Fibroblast of skin of back (primary cell): Measurements from ENCODE around the gene LHPP.
"Not testable (repeated sequence)": the region's sequence is repeated elsewhere in the genome, so short reads cannot be mapped to it uniquely, and the experiment has no call there.

Experiments used
- DNase-seq: peaks from one replicate; pipeline ENCODE4 v3.0.0-alpha.2; 2013

LHPP gene

DNA sequence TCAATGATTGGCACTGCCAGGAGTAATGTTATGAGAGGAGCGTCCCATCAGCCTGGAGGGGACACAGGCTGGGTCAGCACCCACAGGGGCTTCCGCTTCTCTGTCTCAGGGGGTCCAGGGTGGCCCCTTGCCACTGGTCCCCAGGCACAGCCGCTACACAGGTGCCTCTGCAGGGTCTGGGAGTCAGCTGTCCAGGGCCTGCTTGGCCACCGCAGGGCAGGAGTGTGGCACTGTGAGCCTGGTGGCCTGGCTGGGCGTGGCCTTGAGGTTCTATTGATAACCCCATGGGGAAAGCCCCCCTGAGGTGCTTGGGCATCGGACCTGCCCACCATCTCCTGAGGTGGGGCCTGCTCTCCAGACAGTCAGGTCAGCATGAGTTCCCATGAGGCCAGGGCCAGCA lies 136.6 kb downstream of the LHPP start:
- DNase-seq: no peak

DNA sequence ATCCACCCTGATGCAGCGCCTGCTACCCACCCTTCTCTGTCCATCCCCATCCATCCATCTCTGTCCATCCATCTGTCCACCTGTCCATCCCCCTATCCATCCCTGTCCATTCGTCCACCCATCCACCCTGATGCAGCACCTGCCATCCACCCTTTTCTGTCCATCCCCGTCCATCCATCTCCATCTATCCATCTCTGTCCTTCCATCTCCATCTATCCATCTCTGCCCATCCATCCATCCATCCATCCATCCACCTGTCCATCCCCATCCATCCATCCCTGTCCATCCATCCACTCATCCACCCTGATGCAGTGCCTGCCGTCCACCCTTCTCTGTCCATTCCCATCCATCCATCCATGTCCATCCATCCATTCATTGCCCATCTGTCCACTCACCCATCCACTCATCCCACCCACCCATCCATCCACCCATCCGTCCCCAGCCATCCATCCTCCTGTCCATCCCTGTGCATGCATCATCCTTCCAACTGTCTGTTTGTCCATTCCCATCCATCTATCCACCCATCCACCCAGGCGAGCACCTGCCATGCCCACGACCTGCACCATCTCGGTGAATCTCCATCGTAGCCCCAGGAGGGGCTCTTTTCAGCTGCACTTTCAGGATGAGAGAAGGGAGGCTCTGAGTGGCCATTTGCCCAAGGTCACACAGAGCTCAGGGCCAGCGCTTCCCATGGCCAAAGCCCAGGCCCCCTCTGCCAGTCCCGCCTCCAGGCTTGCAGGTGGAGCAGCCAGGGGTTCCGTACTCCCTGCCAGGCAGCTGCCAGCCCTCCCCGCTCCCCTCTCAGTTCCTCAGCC lies 137.4 kb downstream of the LHPP start:
- DNase-seq: no peak

DNA sequence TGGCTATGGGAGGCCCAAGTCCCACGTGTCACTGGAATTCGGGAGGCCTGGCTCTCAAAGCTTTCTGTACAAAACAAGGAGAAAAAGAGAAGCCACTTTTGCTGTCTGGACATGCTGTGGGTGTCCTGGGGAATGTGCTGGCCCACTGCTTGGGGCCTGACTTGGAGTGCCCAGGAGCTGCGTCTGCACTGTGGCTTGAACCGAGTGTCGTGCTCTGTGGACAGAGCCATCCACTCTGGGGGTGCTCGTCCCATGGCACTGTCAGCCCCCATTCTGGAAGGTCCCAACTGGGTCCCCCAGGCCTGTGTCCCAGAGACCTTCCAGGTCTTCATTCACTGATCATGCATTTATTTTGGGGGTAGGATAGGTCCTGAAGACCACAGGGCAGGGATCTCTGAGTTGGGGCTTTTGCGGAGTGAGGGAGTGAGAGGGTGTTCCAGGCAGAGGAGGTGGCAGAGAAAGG lies 138.0 kb downstream of the LHPP start:
- DNase-seq: no peak

DNA sequence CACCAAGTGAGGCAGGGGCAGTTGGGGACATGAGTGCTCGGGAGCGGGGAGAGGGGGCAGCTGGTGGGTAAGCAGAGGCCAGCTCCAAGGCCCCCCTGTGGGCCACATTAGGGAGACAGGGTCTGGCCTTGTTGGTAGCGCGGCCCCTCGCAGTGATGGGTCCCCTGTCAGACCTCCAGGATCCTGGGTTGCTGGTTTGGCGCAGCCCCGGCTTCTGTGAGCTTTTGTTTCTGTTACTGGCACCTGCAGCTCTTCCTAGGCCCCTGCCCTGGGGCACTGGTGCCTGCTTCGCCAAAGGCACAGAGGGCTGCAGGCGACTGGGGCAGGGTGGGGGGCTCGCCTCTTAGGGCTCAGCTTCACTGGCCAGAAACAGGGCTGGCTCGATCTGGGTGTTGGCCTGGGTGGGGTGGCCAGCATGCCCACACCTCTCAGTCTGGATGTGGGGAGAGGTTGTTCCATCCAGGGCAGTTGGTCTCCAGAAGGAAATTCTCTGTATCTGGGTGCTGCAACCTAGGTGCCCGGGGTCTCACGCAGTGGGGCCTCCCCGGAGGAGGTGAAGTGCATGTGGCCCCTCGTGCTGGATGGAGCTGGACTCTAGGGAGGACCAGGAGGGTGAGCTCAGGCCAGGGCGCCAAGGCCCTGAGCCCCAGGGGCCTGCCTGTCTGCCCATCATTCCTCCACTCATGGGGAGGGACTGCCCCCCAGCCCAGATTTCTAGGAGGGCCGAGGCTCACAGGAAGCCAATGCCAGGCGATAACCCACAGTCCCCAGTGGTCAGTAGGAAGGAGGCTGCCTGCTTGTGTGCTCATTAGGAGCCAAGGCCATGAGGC lies 138.6 kb downstream of the LHPP start:
- DNase-seq: no peak

DNA sequence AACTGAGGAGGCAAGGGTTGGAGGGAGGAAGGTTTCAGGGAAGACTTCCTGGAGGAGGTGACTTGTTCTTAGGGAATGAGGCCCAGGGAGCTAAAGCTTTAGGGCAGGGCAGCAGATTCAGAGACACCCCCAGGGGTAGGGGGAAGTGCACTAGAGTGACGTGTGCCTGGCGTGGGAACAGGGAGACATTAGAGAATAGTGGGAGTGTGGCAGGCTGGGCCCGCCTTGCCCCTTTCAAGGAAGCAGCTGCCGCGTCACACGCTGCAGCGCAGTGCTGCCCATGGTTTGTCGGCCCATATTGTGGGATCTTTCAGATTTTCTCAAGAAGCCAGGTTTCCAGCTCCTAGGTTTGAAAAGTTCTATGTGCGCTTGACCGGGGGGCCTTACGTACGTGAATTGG lies 139.4 kb downstream of the LHPP start:
- no peak for DNase-seq

DNA sequence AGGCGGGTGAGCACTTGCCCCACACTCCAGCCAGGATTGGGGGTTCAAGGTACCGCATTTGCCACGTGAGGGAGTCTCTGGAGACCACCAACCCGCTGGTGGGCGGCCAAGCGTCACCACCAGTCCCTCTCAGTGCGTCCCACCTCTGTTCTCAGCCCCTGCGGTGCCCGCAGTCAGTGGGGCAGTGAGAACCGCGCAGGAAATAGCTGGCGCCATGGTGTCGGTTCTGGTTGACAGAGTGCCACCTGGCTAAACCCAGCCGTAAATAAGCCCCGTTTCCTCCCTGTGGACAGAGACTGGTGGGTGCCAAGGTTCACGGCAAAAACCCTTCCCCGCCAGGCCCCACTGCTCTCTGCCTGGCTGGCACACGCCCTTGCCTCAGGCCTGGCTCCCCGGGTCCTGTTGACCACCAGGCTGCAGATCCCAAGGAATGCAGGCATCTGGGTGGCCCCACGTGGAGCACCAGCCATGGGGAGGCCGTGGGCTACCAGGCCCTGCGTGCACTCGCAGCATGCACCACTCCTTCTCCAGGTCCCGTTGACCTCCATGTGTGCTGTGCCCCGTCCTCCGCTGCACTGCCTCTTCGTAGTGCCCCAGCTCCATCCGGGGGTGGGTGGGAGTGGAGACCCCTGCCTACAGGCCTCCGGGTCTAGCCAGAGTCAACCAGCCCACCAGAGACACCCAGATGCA lies 140.0 kb downstream of the LHPP start:
- DNase-seq: no peak

DNA sequence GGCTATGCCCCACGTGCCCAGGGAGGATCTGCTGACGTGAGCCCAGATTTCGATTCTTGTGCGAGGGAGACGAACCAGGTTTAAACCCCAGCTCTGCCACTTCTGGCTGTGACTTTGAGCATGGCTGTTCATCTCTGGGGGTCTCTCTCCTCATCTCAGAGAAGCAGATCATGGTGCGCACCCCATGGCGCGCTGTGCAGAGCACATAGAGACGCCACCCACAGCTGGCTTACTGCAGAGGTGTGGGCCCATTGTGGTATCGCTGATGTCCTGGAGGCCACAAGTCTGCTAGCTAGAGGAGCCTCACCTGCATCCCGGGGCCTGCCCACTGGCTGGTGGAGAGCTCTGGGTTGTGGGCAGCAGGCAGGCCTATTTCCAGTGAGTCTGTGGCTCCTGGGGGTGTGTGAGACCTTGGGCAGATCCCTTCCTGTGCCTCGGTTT lies 140.5 kb downstream of the LHPP start:
- no peak for DNase-seq

DNA sequence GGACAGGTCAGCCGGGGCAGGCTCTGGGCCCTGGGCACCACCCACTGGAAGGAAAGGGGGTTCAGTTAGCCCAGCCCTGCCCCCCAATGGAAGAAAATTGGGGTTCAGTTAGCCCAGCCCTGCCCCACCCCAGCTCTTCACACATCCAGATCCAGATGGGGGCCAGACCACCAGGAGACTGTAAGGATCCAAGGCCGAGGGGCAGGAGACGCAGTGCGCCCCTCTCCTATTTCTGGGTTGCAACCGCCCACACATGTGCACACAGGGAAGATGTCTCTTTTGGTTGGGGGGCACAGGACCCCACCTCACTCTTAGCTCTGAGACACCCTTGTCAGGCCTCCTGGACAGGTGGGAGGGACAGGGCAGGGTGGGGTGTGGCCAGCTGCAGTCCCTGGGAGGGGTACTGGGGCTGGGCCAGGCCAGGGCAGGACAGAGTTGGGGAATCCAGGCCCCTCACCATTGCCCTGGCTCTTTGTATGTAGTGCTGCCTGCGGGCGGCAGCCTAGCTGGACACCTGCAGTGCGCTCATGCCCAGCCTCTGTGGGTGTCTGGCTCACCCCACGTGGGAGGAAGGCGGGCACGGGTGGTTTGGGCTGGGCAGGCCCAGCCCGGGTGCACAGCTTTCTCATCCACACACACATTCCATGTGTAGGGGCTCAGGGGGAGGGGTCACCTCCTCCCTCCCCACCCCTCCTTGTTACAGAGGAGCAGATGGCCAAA lies 141.2 kb downstream of the LHPP start:
- no peak for DNase-seq

DNA sequence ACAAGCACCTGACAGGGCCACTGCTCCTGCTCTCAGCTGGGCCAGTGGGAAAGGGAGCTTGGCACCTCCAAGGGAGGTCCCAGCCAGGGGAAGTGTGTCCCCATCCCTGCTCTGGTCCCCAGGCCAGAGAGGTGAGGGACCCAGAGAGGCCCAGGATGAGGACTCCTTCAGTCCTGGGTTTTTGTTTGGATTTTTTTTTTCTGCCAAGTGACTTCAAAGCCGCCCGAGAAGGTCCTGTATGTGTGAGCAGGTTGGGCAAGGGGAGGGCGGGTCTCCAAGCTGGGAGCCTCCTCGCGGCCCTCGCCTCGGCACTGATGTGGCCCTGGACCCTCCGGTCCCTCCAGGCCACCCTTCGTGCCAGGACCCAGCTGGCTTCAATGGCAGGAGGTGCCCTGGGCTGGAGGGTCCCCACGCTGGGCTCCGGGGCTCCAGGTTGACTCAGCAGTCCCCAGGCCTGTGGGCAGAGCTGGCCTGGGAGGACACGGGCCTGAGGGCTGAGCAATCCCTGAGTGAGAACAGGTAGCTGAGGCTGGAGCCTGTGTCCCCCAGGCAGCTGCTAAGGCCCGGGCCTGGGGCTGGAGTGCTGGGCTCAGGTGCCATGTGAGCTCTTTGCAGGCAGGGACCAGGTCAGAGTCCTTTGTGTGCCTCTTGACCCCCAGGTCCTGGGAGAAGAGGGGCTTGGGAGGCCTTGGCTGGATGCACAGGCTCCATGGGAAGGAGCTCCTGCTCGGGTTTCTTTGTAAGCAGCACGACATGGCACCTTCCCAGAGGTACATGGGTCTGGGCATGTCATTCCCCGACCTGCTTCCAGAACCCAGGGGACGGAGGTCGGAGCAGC lies 142.0 kb downstream of the LHPP start:
- DNase-seq: no peak

DNA sequence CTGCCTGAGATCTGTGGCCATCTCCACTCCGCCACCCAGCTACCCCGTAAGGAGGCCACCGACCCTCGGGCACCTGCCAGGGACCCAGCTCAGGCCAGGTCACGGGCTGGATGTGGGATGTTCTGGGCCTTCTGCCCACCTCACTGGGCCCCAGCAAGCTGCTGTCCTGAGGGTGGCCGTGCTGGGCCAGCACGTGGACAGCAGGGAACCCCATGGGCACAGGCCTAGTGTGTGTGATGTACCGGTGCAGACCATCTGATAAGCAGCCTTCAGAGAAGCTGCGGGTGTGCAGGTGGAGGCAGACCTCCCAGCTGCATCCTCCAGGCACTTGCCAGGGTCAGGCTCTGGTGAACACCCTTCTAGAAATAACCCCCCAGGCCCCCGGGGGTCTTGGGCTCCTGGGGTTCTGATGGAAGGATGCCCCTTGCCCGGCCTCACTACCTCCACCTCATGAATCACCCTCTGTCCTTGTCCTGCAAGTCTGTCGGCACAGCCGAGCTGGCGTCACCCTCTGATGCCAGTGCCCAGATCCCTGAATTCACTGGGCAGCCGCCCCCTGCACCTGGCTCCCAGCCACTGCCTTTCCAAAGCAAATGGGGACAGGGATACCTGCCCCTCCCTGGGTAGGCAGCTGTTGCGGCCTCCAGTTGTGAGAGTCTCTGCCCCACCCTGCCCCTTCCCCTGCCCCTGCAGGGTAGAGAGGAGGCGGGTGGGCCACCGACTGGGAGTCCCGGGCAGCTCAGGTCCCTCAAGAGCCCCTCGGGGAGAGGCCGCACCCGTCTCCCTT lies 142.8 kb downstream of the LHPP start:
- DNase-seq: no peak

DNA sequence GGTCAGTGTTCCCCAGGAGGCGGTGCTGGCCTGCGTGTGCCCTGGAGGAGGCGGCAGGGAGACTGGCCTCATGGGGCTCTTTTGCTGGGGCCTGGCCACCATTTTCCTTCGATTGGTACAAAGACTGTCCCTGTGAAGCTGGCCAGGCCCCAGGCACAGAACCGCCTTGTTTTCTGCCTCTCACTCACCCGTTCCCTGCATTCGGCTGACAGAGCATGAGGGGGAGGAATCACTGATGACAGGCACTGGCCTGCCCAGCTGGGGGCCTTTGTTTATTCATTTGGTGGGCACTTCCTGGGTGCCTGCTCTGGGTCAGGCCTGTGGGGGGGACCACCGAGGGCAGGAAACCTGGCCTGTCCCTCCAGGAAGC lies 143.4 kb downstream of the LHPP start:
- DNase-seq: no peak

DNA sequence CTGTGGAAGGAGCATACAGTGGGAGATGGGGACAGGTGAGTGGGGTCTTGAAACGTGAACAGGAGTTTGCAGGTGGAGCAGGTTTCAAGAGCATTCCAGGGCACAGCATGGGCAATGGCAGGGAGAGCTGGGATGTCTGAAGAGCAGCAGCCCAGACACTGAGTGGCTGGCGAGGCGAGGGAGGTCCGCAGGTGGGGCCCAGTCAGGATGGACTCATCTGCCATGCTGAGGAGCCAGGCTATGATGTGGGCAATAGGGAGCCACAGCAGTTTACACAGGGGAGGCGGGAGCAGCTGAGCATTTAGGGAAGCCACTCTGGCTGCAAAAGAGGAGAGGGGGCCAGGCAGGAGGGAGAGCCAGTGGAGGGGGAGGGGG lies 143.8 kb downstream of the LHPP start:
- no peak for DNase-seq

DNA sequence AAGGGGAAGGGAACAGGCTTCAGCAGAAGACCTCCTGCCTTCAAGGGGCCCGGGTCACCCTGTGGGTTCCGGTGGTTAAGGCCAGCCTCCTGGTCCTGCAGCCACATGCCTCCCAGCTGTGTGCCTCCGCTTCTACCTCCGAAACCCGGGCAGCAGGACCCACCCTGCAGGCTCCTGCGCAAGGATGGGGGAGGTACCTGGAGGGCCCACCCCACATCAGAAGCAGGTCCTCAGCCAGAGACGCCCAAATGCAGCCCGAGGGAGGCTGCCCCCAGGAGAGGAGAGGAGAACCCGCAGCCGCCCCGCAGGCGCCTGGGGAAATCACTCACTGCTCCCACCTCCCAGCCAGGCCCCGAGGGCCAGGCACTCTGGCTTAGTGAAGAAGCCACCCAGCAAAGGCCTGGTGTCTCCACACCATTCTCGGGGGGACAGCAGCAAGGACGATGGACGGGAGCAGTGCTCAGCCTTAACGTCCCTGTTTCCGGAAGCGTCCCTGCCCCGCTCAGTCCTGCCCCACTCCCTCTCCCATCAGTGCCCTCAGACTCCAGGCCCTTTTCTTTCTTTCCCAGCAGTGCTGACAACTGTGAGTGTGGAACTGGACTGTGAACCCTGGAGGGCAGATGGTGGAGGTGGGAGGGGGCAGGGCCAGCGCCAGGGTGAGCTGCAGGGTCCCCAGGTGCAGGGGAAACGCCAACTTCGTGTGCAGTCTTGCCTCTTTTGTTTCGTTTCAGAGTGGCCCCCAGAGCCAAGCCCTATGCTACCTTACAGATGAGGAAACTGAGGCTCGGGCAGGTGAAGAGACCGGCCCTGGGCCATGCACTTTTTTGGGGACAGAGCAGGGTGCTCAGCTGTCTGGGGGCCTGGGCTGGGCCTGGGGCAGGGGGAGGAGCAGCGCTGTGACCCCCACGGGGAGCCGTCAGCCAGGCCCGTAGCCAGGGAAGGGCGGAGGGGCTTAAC lies 144.5 kb downstream of the LHPP start:
- no peak for DNase-seq

DNA sequence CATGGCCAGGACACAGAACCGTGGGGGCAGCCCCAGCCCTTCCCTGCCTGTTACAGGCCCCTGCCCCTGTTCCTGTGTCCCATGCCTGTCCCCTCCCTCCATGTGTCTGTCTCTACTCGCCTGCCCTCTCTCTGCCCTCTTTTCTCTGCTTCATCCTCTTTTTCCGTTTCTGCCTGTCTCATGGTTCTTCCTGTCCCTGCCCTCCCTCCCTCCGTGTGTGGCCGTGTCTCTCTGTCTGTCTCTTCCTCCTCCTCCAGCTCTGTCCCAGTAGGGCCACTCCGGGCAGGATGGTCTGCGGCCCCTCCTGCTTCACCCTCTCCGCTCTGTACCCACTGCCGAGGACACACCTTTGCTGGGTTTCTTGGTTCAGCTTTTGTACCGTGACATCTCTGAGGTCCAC lies 145.2 kb downstream of the LHPP start:
- DNase-seq: no peak

DNA sequence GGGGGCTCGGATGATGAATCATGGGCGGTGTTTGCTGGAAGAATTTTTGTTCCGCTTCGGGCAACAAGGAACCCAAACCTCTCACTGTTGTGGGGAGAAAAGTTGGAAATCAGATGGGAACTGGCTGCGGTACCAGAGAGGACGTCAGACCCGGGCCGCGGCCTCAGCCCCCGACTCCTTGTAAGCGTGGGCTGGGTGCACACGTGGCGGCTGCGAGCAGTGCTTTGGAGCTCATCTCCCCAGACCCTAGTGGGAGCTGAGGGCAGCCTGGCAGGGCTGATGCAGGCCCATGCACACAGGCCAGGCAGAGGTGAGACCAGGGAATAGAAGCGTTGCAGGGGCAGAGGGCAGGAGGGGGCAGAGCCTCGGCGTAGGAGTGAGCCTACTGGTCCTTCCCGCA lies 146.1 kb downstream of the LHPP start:
- no peak for DNase-seq

DNA sequence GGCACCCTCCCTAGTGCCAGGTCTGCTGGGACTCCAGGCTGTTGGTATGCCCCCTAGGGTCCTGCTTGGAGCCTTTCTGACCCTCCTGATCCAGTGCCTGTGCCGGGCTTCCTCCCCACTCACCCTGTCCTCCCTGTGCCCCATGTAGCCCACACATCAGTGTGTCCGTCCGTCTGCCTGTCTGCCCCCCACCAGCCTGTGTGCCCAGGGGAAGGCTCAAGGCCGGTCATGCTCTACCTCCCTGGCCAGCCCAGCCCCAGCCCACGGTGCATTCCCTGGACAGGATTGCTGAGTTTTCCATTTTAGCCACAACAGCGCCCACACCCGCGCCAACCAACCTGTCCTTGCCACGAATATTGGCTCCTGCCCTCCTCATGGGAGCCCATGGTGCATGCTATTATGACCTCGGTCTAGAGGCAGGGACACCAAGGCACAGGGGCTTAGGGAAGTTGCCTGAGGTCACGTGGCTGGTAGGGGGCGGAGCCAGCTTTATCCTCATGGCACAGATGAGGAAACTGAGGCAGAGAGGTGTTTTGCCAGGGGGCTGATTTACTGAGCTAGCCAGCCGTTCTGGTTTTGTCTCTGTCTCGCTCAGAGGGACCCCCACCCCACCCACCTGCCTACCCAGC lies 146.6 kb downstream of the LHPP start:
- DNase-seq: no peak

DNA sequence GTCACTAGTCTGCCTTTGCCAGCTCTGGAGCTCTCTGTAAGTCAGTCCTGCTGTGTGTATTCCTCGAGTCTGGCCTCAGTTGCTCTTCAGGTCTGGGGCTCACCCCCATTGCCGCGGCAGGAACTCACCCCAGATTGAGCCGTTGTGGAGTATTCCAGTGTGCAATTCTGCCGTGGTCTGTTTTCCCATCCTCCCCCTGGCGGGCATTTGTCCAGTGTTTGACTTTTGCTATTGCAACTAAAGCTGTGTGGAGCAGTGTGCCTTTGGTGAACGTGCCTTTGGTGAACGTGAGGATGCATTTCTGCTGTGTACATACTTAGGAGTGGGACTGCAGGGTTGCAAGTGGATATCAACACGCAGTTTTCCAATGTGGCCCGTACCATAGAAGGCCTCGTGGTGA lies 148.1 kb downstream of the LHPP start:
- DNase-seq: no peak

DNA sequence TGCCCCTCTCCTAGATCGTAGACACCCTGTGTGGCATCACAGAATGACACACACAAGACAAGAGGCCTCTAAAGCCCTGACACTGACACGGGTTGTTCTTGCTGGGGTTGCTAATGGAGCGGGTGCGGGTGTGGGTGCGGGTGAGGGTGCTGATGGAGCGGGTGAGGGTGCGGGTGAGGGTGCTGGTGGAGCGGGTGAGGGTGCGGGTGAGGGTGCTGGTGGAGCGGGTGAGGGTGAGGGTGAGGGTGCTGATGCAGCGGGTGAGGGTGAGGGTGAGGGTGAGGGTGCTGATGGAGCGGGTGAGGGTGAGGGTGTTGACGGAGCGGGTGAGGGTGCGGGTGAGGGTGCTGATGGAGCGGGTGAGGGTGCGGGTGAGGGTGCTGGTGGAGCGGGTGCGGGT lies 148.6 kb downstream of the LHPP start:
- not testable (repeated sequence) for DNase-seq

DNA sequence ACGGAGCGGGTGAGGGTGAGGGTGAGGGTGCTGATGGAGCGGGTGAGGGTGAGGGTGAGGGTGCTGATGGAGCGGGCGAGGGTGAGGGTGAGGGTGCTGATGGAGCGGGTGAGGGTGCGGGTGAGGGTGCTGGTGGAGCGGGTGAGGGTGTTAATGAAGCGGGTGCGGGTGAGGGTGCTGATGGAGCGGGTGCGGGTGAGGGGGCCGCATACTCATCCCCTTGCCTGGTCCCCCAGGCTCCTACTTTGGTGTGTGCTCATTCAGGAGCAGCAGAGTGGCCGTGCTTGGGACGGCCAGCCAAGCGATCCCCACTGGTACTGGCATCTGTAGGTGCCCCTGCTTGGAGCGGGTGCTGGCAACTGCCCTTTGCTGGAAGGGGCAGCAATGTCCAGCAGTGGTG lies 149.2 kb downstream of the LHPP start:
- not testable (repeated sequence) for DNase-seq
